ENCODE measurements around the gene VWA3A. TPM values are rescaled to one million over a fixed set of nuclear protein-coding genes. Genes with fewer than 3 reads are reported as not detected.

VWA3A gene
- total RNA-seq, 1 donor from 2014 or later = not detected

GRCh38 chr16:22071331-22071910 lies 20.9 kb upstream of the VWA3A start:
- no peaks in the 10 kb centered on the region for H3K4me1 Mint-ChIP-seq
- intact Hi-C loops (cut with micrococcal nuclease) = no loop called here
- H3K4me3 Mint-ChIP-seq = no peak overlapping the region
- H3K9me3 Mint-ChIP-seq = no peaks in the 10 kb centered on the region
- no peak for DNase-seq
- no peaks in the 10 kb centered on the region for H3K27me3 Mint-ChIP-seq
- no peak overlapping the region for H3K27ac Mint-ChIP-seq
- H3K36me3 Mint-ChIP-seq (ENCODE audit: low read depth) = peaks cover 9% of the 10 kb centered on the region

DNA sequence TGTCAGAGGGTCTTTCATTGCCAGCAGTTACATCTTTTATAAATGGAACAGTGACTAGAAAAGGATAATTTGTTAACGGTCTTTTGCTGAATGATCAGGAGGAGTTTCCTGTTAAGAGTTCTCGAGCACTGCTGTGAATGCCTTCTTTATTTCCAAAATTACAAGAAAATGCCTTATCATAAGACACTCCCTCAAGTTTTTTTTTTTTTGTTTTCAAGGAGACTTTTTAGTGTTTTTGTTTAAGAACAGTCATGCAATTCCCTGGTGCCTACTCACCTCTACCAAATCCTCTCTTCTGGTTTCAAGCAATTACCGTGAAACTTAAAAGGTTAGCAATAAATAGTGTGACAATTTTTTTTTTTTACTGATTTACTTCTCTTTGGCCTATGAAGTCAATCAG lies 19.0 kb upstream of the VWA3A start:
- Mint-ChIP-seq H3K9me3 (no peaks in the 10 kb centered on the region), H3K27ac (no peak overlapping the region), H3K27me3 (no peaks in the 10 kb centered on the region), H3K4me3 (no peak overlapping the region), H3K36me3 (ENCODE audit: low read depth) (peaks cover 4% of the 10 kb centered on the region), H3K4me1 (no peaks in the 10 kb centered on the region)
- no peak for DNase-seq
- intact Hi-C loops (cut with micrococcal nuclease) = no loop called here

GRCh38 chr16:22075043-22075757 lies 17.1 kb upstream of the VWA3A start:
- Mint-ChIP-seq H3K4me3 (no peak overlapping the region), H3K9me3 (no peaks in the 10 kb centered on the region), H3K4me1 (no peaks in the 10 kb centered on the region), H3K27me3 (no peaks in the 10 kb centered on the region), H3K27ac (no peak overlapping the region), H3K36me3 (ENCODE audit: low read depth) (peaks cover 4% of the 10 kb centered on the region)
- intact Hi-C loops (cut with micrococcal nuclease) = no loop called here
- DNase-seq = no peak

DNA sequence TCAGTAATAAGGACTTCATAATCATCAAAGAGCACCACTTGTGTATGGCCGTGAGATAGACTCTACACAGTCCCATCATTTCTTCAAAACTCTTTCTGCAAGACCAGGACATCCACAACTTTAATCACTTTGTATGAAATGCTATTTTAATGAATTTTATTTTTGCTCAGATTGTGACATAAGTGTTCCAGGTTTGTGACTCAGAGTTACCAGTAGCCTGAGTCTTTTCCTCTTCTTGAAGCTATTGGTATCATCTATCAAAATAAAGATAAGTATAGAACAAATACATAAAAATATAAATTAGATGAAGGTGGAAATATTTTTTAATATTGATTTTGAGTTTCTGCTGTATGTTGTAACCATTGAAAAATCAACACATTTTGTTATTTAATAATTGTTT lies 16.6 kb upstream of the VWA3A start:
- H3K27me3 Mint-ChIP-seq = no peaks in the 10 kb centered on the region
- peaks cover 4% of the 10 kb centered on the region for H3K36me3 Mint-ChIP-seq (ENCODE audit: low read depth)
- H3K4me1 Mint-ChIP-seq = no peaks in the 10 kb centered on the region
- H3K9me3 Mint-ChIP-seq = no peaks in the 10 kb centered on the region
- no peak for DNase-seq
- no peak overlapping the region for H3K4me3 Mint-ChIP-seq
- intact Hi-C loops (cut with micrococcal nuclease) = no loop called here
- no peak overlapping the region for H3K27ac Mint-ChIP-seq

DNA sequence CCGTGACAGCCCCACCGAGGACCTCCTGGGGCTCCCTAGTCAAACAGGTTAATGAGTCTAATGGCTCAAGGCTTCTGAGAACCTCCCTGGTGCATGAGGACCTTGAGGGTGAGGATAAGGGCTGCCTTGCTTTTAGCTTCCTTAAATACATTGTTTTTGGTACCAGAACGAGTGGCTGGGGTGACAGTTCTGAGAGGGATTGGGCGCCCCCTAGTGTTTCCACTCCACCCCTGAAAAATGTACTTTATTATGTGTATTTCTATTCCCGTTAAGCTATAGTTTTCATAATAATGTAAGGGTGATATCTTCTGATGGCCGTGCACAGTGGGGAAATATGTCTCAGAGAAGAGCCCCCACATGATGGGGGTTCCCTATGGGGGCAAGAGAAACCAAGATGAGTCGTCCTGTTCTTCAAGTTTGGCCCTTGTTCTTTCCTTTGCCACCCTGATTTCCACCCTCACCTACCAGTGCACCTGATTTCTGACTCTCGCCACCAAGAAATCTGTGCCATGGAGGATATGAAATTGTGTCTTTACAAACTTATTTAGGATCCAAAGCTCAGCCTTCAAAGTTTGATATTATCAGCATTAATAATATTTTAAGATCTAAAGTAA lies 14.5 kb upstream of the VWA3A start:
- Mint-ChIP-seq H3K9me3 (no peaks in the 10 kb centered on the region), H3K4me3 (no peak overlapping the region)
- intact Hi-C loops (cut with micrococcal nuclease) = loop anchor here (1.0 kb wide), 2 partner anchors 77 to 110 kb away; partner anchors contain the start of gene PDZD9

GRCh38 chr16:22078656-22079055 lies 13.7 kb upstream of the VWA3A start:
- Mint-ChIP-seq H3K36me3 (ENCODE audit: low read depth) (peaks cover 6% of the 10 kb centered on the region), H3K4me1 (no peaks in the 10 kb centered on the region), H3K27me3 (no peaks in the 10 kb centered on the region), H3K27ac (no peak overlapping the region), H3K9me3 (no peaks in the 10 kb centered on the region), H3K4me3 (no peak overlapping the region)
- intact Hi-C loops (cut with micrococcal nuclease) = no loop called here
- DNase-seq = no peak

More for the DNA sequence above, 14.5 kb upstream of the VWA3A start:
- Mint-ChIP-seq H3K36me3 (ENCODE audit: low read depth) (peaks cover 6% of the 10 kb centered on the region), H3K27ac (no peak overlapping the region), H3K27me3 (no peaks in the 10 kb centered on the region), H3K4me1 (no peaks in the 10 kb centered on the region)
- peak; percentile 91 for DNase-seq

DNA sequence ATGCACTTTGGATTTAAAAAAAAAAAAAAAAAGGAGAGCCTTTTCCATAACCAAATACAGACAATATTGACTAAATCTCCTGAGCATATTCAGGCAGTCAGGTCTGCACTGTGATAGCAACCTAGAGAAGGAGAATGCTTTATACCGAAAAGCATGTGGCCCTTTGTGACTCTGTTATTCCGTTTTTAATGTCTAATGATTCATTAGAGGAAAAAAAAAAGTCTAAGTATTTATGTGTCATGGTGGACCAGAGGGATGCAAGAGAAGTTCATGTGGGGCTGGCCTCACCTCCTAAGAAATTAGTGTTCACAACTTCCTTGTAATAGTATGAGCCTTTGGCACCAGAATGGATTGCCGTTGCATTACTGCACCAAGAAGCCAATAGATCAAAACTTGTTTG lies 11.3 kb upstream of the VWA3A start:
- no peak overlapping the region for H3K4me3 Mint-ChIP-seq

DNA sequence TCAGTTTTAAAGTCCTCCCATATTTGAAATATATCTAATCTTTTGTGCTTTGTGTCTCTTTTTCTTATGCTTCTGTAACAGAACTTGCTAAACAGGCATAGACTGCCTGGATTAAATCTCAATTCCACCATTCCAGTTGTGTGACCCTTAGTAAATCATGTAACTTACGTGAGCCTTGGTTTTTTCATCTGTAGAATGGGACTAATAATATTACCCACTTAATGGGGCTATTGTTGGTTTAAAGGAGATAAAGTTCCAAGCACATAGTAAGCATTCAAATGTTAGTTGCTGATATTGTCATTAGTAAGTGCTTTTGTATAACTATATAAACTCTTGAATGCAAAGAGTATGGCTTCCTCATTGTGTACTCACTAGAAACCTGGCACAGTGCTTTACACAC lies 5.9 kb upstream of the VWA3A start:
- Mint-ChIP-seq H3K9me3 (no peaks in the 10 kb centered on the region), H3K4me1 (no peaks in the 10 kb centered on the region), H3K27me3 (no peaks in the 10 kb centered on the region), H3K4me3 (no peak overlapping the region), H3K27ac (no peak overlapping the region), H3K36me3 (ENCODE audit: low read depth) (peaks cover 13% of the 10 kb centered on the region)
- intact Hi-C loops (cut with micrococcal nuclease) = no loop called here
- no peak for DNase-seq

More for the DNA sequence above, 11.3 kb upstream of the VWA3A start:
- intact Hi-C loops (cut with micrococcal nuclease) = no loop called here
- Mint-ChIP-seq H3K27me3 (no peaks in the 10 kb centered on the region), H3K4me1 (no peaks in the 10 kb centered on the region), H3K27ac (no peak overlapping the region), H3K36me3 (ENCODE audit: low read depth) (peaks cover 12% of the 10 kb centered on the region), H3K9me3 (no peaks in the 10 kb centered on the region)
- DNase-seq = no peak

DNA sequence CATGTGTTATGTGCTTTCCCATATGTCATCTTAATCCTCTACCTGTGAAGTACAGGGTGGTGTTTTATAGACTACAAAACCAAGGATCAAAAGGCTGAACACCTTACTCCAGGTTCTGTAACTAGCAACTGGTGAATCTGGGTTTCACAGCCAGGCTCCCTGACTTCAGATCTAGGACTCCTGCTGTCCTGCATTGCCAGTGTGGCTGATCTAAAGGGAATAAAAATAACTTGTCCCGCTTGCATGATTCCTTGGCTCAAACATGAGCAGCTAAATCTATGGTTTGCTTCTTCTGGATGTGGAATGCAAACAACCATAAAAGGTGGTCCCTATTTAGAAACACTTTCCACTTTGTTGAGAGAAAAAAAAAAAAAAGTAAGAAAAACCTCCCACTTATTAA lies 3.7 kb upstream of the VWA3A start:
- H3K36me3 Mint-ChIP-seq (ENCODE audit: low read depth) = peaks cover 13% of the 10 kb centered on the region
- intact Hi-C loops (cut with micrococcal nuclease) = no loop called here
- no peaks in the 10 kb centered on the region for H3K9me3 Mint-ChIP-seq
- H3K27ac Mint-ChIP-seq = no peak overlapping the region
- no peak overlapping the region for H3K4me3 Mint-ChIP-seq
- peaks cover 2% of the 10 kb centered on the region for H3K27me3 Mint-ChIP-seq
- no peaks in the 10 kb centered on the region for H3K4me1 Mint-ChIP-seq
- no peak for DNase-seq

DNA sequence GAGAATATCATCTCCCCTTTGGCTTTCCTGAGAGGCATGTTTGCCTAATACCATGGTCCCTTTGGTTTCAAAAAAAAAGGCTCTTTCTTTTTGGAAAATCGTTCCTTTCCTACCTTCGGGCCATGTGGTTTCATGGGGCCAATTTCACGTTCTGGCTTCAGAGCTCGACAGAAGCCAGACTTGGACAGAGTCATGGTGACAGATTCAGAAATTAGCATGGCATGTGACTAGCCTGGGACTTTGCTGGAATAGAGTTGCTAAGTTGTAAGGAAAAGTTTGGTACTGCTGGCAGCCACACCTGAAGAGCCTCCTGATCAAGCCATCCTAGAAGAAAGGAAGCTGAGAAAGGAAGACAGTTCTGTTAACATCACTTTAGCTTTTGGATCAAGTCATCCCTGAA lies 2.4 kb upstream of the VWA3A start:
- H3K27me3 Mint-ChIP-seq = peaks cover 3% of the 10 kb centered on the region
- intact Hi-C loops (cut with micrococcal nuclease) = no loop called here
- no peak overlapping the region for H3K4me3 Mint-ChIP-seq
- H3K36me3 Mint-ChIP-seq (ENCODE audit: low read depth) = peaks cover 11% of the 10 kb centered on the region
- H3K9me3 Mint-ChIP-seq = no peaks in the 10 kb centered on the region
- no peak for DNase-seq
- H3K4me1 Mint-ChIP-seq = no peaks in the 10 kb centered on the region
- H3K27ac Mint-ChIP-seq = no peak overlapping the region

DNA sequence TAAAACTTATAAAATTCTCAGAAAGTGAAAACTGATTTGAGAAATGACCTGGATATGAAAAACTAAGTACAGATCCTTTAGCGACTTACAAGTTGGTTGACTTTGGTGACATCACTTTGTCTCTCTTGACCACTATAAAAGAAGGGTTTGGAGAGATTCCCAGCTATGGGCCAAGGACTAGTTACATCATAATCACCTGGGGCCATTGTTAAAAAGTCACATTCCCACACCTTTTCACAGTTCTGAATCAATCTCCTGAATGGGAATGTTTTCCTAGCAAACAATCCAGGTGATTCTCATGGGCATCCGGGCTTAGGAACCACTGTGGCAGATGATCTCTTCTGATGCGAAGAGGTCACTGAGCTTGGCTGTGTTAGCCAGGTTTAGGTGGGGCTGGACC lies 620 bp upstream of the VWA3A start:
- H3K4me1 Mint-ChIP-seq = no peaks in the 10 kb centered on the region
- H3K9me3 Mint-ChIP-seq = no peaks in the 10 kb centered on the region
- peaks cover 8% of the 10 kb centered on the region for H3K27me3 Mint-ChIP-seq
- H3K36me3 Mint-ChIP-seq (ENCODE audit: low read depth) = peaks cover 3% of the 10 kb centered on the region
- H3K4me3 Mint-ChIP-seq = no peak overlapping the region
- intact Hi-C loops (cut with micrococcal nuclease) = no loop called here
- H3K27ac Mint-ChIP-seq = no peak overlapping the region
- no peak for DNase-seq

DNA sequence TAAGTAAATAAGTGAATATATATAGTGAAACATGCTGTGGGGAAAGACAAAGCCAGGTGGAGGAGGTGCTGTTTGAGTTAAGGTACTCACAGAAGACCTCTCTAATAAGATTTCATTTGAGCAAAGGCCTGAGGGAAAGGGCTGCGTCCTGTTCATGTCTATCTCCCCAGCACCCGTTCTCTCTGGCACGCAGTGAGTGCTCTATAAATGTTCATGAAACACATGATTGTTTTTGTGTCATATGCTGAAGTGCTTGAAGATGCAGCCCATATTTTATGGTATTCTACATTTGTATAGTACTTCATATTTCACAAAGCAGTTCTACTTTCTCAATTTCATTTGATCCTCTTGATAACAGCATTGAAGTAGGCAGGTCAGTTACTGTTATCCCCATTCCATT lies 990 bp downstream of the VWA3A start:
- Mint-ChIP-seq H3K4me1 (no peaks in the 10 kb centered on the region), H3K27me3 (peaks cover 8% of the 10 kb centered on the region), H3K4me3 (no peak overlapping the region), H3K9me3 (no peaks in the 10 kb centered on the region), H3K36me3 (ENCODE audit: low read depth) (no peaks in the 10 kb centered on the region), H3K27ac (no peak overlapping the region)
- intact Hi-C loops (cut with micrococcal nuclease) = no loop called here
- DNase-seq = no peak

DNA sequence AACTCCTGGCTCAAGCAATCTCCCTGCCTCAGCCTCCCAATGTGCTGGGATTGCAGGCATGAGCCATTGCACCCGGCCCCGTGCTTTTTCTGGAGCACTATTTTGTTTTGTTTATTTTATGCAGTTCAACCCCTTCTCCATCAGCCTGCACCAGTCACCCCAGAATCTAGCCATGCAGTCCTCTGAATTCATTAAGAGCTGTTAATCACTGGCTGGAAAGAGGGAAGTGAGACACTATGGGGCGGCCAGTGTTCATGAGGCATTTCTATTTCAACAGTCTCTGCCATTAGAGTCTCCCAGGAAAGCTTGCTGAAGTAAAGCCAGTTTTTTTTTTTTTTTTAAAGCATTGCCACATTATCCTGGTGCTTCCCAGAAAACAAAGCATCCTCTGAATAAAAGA lies 1.7 kb downstream of the VWA3A start:
- H3K4me3 Mint-ChIP-seq = no peak overlapping the region
- peaks cover 9% of the 10 kb centered on the region for H3K27me3 Mint-ChIP-seq
- H3K9me3 Mint-ChIP-seq = no peaks in the 10 kb centered on the region
- no peak overlapping the region for H3K27ac Mint-ChIP-seq
- no peaks in the 10 kb centered on the region for H3K4me1 Mint-ChIP-seq
- no peak for DNase-seq
- intact Hi-C loops (cut with micrococcal nuclease) = no loop called here
- H3K36me3 Mint-ChIP-seq (ENCODE audit: low read depth) = no peaks in the 10 kb centered on the region

DNA sequence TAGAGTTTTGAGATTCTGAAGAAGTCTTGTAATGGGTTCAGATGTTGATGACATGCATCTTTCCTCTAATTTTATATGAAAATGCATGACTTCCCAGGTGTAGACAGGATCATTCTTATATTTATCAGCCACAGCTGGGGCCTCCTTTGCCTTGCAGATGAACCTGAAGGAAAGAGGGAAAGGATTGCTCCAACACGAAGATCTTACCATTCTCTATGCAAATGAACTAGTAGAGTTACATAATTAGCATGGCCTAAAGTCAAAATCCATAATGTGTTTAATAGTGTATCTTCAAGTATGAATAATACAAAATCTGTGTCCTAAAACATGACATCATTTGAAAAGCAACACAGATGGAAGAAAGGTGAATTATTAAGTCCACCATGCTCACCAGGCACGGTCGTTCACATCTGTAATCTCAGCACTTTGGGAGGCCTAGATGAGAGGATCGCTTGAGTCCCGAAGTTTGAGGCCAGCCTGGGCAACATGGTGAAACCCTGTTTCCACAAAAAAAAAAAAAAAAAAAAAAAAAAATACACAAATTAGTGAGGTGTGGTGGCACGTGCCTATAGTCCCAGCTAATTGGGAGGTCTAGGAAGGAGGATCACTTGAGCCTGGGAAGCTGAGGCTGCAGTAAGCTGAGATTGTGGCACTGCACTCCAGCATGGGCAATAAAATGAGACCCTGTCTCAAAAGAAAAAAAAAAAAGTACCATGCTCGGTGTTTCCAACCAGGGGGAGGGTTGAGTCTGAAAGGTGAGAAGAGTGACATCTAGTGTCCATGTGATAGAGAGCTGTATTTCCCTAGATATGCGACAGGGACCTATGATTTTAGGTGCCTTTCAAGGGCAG lies 6.3 kb downstream of the VWA3A start:
- H3K4me1 Mint-ChIP-seq = no peaks in the 10 kb centered on the region
- no peaks in the 10 kb centered on the region for H3K9me3 Mint-ChIP-seq
- H3K4me3 Mint-ChIP-seq = no peak overlapping the region
- intact Hi-C loops (cut with micrococcal nuclease) = loop anchor here (1.0 kb wide), 2 partner anchors 90 to 97 kb away; partner anchors contain the start of gene PDZD9
- H3K27me3 Mint-ChIP-seq = peaks cover 10% of the 10 kb centered on the region
- no peak overlapping the region for H3K27ac Mint-ChIP-seq
- peak; percentile 71 for DNase-seq
- H3K36me3 Mint-ChIP-seq (ENCODE audit: low read depth) = no peaks in the 10 kb centered on the region

Measured in activated CD4-positive, alpha-beta T cell treated with anti-CD3 and anti-CD28 coated beads, Interleukin-2, amount 10 ng/mL, durations not matched to agents 24 days and 14 days (primary cell).